Endothelial cell of hepatic sinusoid (primary cell): Measurements from ENCODE around the gene CEBPG.

Source experiments
- in situ Hi-C: cut with HindIII; loops from 2 replicates; pipeline ENCODE4 v1.10.0; 2017; ENCODE audit warnings: low sequenced_read_pairs

The CEBPG gene

DNA sequence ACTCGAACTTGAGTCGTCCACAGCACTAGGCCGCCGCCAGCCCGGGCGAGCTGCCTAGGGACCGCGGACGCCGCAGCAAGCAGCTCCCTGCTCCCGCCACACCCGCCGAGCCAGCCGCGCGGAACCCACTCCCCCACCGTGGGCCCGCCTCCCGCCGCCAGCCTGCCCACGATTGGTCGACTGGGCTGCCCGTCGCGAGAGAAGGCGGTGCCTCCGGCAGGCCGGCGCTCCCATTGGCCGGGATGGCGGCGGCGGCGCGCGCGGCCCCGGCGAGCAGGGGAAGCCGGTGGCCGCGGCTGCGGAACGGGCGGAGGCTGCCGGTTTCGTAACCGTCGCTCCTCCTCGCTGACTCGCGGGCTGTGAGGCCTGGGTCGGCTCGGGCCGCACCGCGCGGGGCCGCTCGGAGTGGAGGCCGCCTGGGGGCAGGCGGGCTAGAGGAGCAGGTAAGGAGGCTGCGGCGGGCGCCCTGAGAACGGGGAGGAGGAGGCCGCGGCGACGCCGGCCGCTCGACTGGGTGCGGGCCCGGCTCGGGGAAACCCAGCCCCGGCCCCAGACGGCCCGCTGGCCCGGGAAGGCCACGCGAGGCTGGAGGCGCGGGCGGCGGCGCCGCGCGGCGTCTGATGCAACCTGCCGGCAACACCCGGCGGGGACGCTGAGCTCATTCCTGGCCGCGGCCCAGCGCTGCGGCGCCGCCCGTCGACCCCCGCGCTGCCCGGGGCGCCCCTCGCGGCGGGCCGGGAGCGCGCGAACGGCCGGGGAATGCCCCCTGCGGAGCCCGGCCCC lies at the start of gene CEBPG:
Gene CEBPG (plus strand): TSS at position 257 of the 783 bp plus-strand sequence. CDS start 5,531 bp downstream, outside the sequence.
- in situ Hi-C loops = no loop called here

GRCh38 chr19:33324628-33325027 lies 48.9 kb upstream of the CEBPG start:
- in situ Hi-C loops = no loop called here

DNA sequence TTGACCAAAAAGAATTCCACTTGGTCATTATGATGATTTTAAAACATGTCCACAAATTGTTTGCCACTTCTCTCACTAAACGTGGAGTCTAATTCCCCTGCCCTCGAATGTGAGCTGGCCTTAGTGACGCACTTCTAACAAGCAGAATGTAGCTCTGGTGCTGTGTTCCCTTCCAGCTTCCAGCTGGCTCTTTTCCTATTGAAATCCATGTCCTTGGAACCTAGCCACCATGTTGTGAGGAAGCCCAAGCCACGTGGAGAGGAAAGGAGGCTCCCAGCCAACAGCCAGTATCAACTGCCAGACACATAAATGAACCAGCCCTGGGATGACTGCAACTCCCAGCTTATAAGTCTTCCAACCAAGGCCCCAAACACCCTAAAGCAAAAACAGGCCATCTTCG lies 47.6 kb upstream of the CEBPG start:
- in situ Hi-C loops = no loop called here

GRCh38 chr19:33329060-33329459 lies 44.4 kb upstream of the CEBPG start:
- in situ Hi-C loops = no loop called here

DNA sequence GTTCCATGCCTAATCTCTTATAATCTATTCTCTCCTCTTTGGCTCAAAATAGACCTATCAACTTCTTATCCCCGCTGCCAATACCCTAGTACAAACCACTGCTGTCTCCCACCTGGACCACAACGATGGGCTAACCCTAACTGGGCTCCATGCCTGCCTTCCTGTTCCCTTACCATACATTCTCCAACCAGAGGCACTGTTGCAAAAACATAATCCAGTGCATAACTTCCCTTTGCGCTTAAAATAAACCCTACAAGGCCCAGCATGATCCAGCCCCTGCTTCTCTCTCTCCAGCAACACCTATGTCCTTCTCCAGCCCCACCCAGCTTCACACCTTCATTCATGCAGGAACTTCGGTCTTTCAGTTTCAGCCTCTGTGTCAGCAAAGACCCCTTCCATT lies 43.8 kb upstream of the CEBPG start:
- in situ Hi-C loops = no loop called here

- in situ Hi-C loops = no loop called here
Observed at GRCh38 chr19:33332248-33332647, 41.3 kb upstream of the CEBPG start.

DNA sequence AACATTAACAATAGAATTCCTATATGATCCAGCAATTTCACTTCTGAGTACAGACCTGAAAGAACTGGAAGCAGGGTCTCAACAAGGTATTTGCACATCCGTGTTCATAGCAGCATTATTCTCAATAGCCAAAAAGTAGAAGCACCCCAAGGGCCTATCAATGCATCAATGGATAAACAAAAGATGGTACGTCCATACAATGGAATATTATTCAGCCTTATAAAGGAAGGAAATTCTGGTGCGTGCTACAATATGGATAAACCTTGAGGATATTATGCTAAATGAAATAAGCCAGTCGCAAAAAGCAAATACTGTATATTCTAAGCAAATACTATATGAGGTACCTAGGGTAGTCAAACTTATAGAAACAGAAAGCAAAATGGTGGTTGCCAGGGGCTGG lies 40.4 kb upstream of the CEBPG start:
- in situ Hi-C loops = no loop called here

DNA sequence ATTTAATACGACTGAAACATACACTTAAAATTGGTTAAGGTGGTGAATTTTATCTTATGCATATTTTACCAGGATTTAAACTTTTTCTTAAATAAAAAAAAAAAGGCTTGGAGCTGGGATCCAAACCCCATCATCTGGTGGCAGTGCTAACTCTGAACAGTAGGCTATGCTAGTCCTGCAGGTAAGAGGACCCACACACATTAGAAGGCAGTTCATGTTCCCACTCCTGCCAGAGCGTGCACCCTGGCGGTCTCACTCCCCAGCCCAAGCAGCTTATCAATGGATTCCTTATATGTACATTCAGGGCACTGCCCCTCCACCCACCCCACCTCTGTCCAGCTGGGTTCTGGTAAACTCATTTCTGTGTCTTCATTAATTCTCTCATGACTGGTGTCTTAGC lies 39.9 kb upstream of the CEBPG start:
- in situ Hi-C loops = no loop called here

GRCh38 chr19:33334271-33334670 lies 39.2 kb upstream of the CEBPG start:
- in situ Hi-C loops = no loop called here

GRCh38 chr19:33335446-33335845 lies 38.1 kb upstream of the CEBPG start:
- in situ Hi-C loops = no loop called here

- in situ Hi-C loops = no loop called here
Observed at GRCh38 chr19:33339016-33339984, 34.2 kb upstream of the CEBPG start.

GRCh38 chr19:33340991-33341390 lies 32.5 kb upstream of the CEBPG start:
- in situ Hi-C loops = no loop called here

- in situ Hi-C loops = no loop called here
Observed at GRCh38 chr19:33343301-33343700, 30.2 kb upstream of the CEBPG start.

- in situ Hi-C loops = no loop called here
Observed at GRCh38 chr19:33343859-33344572, 29.5 kb upstream of the CEBPG start.

- in situ Hi-C loops = no loop called here
Observed at GRCh38 chr19:33344573-33344925, 29.0 kb upstream of the CEBPG start.

DNA sequence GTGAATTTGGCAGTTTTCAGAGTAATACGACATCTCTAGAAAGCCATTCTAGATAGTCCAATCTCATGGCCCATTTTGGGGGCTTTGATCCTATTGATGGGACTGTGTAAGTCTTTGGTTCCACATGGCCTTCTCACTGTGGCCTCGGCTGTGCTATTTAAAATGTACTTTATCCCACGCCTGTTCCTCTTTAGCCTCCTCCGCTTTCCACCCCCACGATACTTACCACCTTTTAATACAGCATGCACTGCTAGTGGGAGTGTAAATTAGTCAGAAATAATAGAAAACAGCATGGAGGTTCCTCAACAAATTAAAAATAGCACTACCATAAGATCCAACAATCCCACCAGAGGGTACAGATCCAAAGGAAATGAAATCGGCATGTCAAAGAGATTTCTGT lies 28.3 kb upstream of the CEBPG start:
- in situ Hi-C loops = no loop called here

GRCh38 chr19:33346665-33347064 lies 26.8 kb upstream of the CEBPG start:
- in situ Hi-C loops = no loop called here

DNA sequence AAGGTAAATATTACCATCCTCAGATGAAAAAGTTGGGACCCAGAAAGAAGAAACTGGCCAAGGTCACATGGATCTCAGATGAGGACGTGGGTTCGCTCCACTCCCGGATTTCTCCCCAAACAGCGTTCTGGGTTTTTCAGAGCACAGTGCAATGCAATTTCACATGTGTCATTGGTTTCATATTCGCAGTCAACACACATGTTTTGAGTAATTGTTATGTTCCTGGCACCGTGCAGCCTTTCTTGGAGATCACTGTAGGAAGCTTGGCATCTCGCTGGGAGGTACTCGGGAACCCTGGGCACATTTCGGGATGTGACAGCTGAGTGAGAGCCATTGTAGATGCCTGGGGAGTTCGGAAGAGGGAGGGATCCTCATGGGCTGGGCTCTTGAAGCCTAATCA lies 26.2 kb upstream of the CEBPG start:
- in situ Hi-C loops = no loop called here

GRCh38 chr19:33348301-33349010 lies 25.1 kb upstream of the CEBPG start:
- in situ Hi-C loops = no loop called here
